Right cardiac atrium (tissue), 5 donors: ENCODE data around the gene MAS1. TPM values are rescaled to one million over a fixed set of nuclear protein-coding genes. Genes with fewer than 3 reads are reported as not detected.
"Not testable (repeated sequence)": the region's sequence is repeated elsewhere in the genome, so short reads cannot be mapped to it uniquely, and the experiment has no call there.

Experiments
- ATAC-seq, 2 donors: fragments of 200-7000 bp; cut with Tn5 transposase; one replicate each; pipeline versions ENCODE4 v1.8.0 to v1.9.1; 2020; ENCODE audit warnings: moderate library complexity in 2 of 2, mild to moderate bottlenecking in 1 of 2
- DNase-seq, 3 donors: peaks; one replicate each; pipeline ENCODE4 v3.0.0-alpha.2; 2020
- H3K27ac ChIP-seq: one replicate; pipeline ENCODE4 v1.5.1; 2013; ENCODE audit warnings: mild to moderate bottlenecking, low read length, control low read depth, moderate library complexity
- H3K27me3 ChIP-seq: one replicate; pipeline ENCODE4 v1.6.1; 2013; ENCODE audit not compliant: control insufficient read depth, insufficient read depth
- H3K4me1 ChIP-seq: one replicate; pipeline ENCODE4 v1.6.1; 2013; ENCODE audit warnings: low read length; ENCODE audit not compliant: control insufficient read depth, insufficient read depth
- H3K4me3 ChIP-seq: one replicate; pipeline ENCODE4 v1.5.1; 2013; ENCODE audit warnings: low read length, control low read depth
- H3K9me3 ChIP-seq: one replicate; pipeline ENCODE4 v1.6.1; 2013; ENCODE audit warnings: low read length; ENCODE audit not compliant: control insufficient read depth
- WGBS: extraction: QIAGEN DNeasy Blood & Tissue Kit; methylation state at CpG from one replicate; pipeline ENCODE4 v1.1.7; 2013; 5-methylcytosine and 5-hydroxymethylcytosine counted together
- intact Hi-C, 4 donors: fragments of 100-400 bp; cut with DNase I; formaldehyde crosslinking; loops; one replicate each; pipeline versions ENCODE4 v1.11.0 to v1.14.0; 2022 to 2023
- polyA plus RNA-seq: library from polyadenylated mRNA; stranded (reverse); fragments of 200-250 nt; gene quantifications from one replicate; pipeline ENCODE4 v1.2.3, GENCODE V29; 2013
- total RNA-seq, 4 donors: library from RNA; stranded (reverse); fragmentation: NEBNext Ultra II Directional; extraction: Animal tissue kit (Norgen Biotek cat#: 25700); gene quantifications; one replicate each; pipeline ENCODE4 v1.2.1, GENCODE V29; 2021
- donor health status: healthy with polysubstance abuse.
- donor health status: DM: no; HTN: yes; CAD: no.
- donor health status: DM: no; HTN: no; CAD: no.
- donor health status: DM: no; HTN: yes; CAD: no; lungs with severe emphysema.
- donor health status: DM: yes; HTN: yes; CAD: no.

Gene MAS1
- total and polyA plus RNA-seq, 5 donors = 0.02 to 0.06 (median 0.03) TPM; not detected in 2

DNA sequence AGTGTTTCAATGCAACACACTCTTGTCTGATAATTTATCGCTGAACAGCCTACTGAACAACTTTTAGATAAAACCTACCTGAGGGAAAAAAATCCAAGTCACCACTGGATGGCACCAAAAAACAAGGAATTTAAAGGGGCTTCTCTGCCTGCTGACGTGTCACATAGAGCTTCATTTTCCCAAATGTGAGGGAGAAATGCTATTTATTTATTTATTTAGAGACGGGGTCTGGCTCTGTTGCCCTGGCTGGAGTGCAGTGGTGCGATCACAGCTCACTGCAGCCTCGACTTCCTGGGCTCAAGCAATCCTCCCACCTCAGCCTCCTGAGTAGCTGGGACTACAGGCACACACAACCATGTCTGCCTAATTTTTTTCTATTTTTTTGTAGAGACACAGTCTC lies 27.4 kb upstream of the MAS1 start:
- not testable (repeated sequence) for H3K9me3 ChIP-seq, DNase-seq, H3K27me3 ChIP-seq, H3K4me1 ChIP-seq, H3K4me3 ChIP-seq, H3K27ac ChIP-seq
- intact Hi-C loops = loop anchor here in 3 of 4 donors (5.0 to 10.0 kb wide), 6 partner anchors 79 to 671 kb away; no protein-coding TSS in a partner anchor
- WGBS = 22% methylated on average over 5 of the region's 5 CpGs
- ATAC-seq = peak; percentile 64 to 69

DNA sequence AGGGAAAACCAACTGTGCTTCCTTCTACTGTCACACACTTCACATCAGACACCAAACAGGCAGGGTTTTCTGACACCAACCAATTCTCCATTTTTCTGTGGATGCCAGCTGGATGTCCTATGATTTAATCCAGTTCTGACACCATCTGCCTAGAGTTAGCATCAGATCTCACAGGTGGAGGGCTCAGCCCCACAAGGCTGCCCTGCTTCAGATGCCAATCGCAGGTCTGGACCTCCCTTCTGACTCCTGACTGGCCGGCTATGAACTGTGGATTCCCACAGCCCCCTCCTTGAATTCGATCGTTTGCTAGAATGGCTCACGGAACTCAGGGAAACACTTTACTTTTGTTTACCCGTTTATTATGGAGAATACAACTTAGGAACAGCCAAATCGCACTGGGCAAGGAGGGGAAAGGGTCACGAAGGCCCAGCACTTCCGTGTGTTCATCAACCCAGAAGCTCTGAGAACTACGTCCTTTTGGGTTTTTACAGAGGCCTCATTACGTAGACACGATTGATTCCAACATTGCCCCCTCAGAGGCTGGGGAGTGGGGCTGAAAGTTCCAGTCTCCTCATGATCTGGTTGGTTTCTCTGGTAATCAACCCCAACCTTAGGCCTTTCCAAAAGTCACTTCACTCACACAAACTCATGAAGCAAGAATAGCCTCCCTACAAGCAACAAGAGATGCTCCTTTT lies 25.4 kb upstream of the MAS1 start:
- no peaks in the 10 kb centered on the region for H3K9me3 ChIP-seq
- no peak for ATAC-seq
- H3K27me3 ChIP-seq = no peaks in the 10 kb centered on the region
- no peak for DNase-seq
- no peak overlapping the region for H3K4me3 ChIP-seq
- intact Hi-C loops = loop anchor here in 2 of 4 donors (10.0 kb wide), 3 partner anchors 79 to 669 kb away; no protein-coding TSS in a partner anchor
- H3K27ac ChIP-seq = no peak overlapping the region
- H3K4me1 ChIP-seq = no peaks in the 10 kb centered on the region
- WGBS = 89% methylated on average over 12 of the region's 12 CpGs

GRCh38 chr6:159866286-159867247 lies 24.2 kb upstream of the MAS1 start:
- Histone ChIP-seq H3K4me1 (no peaks in the 10 kb centered on the region), H3K27ac (no peak overlapping the region), H3K9me3 (no peaks in the 10 kb centered on the region), H3K27me3 (no peaks in the 10 kb centered on the region), H3K4me3 (no peak overlapping the region)
- DNase-seq = no peak
- 89% methylated on average over 28 of the region's 28 CpGs for WGBS
- ATAC-seq = peak; percentile 26 to 48
- intact Hi-C loops = loop anchor here in 2 of 4 donors (10.0 kb wide), 3 partner anchors 78 to 668 kb away; no protein-coding TSS in a partner anchor

GRCh38 chr6:159871241-159871640 lies 19.5 kb upstream of the MAS1 start:
- no peak for ATAC-seq
- H3K9me3 ChIP-seq = no peaks in the 10 kb centered on the region
- peaks cover 3% of the 10 kb centered on the region for H3K4me1 ChIP-seq
- no peak for DNase-seq
- no peak overlapping the region for H3K27ac ChIP-seq
- intact Hi-C loops = no loop called here
- no peak overlapping the region for H3K4me3 ChIP-seq
- no peaks in the 10 kb centered on the region for H3K27me3 ChIP-seq
- 90% methylated on average over 1 of the region's 1 CpG for WGBS

DNA sequence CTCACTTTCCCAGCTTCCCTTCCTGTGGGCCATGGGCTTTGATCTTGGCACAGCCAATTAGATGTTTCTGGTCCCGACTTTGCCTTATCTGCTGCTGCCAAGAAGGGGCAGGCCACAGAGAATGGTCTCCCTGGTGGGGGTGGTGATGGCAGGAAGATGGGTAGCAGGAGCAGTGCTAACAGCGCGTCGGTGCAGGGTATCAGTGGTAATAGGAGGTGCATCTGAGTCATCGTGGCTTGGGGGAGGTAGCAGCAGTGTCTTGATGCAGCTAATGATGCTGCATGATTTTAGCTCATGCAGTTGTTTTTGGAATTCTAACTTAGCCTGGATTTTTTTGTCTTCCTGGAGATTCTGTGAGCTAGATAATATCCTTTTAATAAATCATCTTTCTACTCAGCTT lies 18.9 kb upstream of the MAS1 start:
- intact Hi-C loops = no loop called here
- DNase-seq = no peak
- Histone ChIP-seq H3K4me1 (peaks cover 3% of the 10 kb centered on the region), H3K27ac (no peak overlapping the region), H3K27me3 (no peaks in the 10 kb centered on the region), H3K4me3 (no peak overlapping the region), H3K9me3 (no peaks in the 10 kb centered on the region)
- WGBS = 72% methylated on average over 5 of the region's 5 CpGs
- ATAC-seq = no peak

DNA sequence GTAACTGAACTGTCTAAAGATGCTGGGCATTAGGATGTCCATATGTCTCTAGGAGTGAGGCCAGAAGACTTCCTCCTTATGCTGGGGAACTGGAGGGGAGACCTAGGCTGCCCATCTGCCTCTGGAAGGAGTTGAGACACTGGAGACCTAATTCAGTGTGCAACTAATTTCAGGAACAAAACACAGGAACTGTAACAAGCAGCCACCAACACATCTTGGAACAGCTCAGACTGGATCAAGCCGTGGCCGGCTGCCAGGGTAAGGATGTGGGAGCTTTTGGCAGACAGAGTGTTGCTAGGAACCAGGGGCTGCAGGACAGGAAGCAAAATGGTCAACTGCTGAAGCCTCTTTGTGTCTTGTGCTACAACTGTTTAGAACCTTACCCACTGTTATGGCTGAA lies 16.4 kb upstream of the MAS1 start:
- peak; percentile 47 to 88 (median 85) for DNase-seq
- intact Hi-C loops = no loop called here
- Histone ChIP-seq H3K4me1 (peaks cover 3% of the 10 kb centered on the region), H3K27me3 (no peaks in the 10 kb centered on the region), H3K9me3 (no peaks in the 10 kb centered on the region), H3K4me3 (no peak overlapping the region), H3K27ac (no peak overlapping the region)
- WGBS = 16% methylated on average over 2 of the region's 2 CpGs
- peak; percentile 63 to 68 for ATAC-seq

DNA sequence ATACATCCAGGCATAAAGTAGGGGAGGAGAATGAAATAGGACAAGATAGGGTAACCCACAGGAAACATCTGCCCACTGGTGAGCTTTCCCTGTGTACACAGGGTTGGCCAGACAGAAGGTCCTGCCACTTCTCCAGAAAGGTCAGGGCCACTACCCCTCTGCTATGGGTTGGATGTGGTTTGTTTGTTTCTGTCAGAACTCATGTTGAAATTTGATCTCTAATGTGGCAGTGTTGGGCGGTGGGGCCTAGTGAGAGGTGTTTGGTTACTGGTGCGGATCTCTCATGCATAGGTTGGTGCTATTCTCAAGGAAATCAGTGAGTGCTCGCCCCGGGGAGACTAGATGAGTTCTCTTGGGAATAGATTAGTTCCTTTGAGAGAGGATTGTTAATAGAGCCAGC lies 15.6 kb upstream of the MAS1 start:
- WGBS = 79% methylated on average over 4 of the region's 4 CpGs
- Histone ChIP-seq H3K27me3 (no peaks in the 10 kb centered on the region), H3K4me1 (peaks cover 3% of the 10 kb centered on the region), H3K4me3 (no peak overlapping the region), H3K9me3 (no peaks in the 10 kb centered on the region), H3K27ac (no peak overlapping the region)
- ATAC-seq = no peak
- intact Hi-C loops = no loop called here
- no peak for DNase-seq

DNA sequence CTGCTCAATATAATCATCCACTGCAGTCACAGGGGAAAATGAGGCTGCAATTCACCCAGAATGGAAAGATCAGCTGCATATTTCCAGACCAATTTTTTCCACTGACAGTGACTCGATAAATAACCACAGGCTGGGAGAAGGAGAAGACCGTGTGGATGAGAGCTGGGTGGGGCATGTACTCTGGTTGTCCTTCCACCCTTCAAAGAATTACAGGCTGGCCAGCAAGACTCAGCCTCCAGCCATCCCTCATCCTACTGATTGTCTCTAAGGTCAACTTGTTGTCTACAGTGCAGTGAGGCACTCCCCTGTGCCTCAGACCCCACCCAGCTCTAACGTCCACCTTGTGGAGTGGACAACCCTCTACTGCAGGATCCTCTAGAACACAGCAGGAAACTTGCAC lies 14.5 kb upstream of the MAS1 start:
- no peaks in the 10 kb centered on the region for H3K9me3 ChIP-seq
- 84% methylated on average over 3 of the region's 3 CpGs for WGBS
- no peak overlapping the region for H3K27ac ChIP-seq
- H3K4me3 ChIP-seq = no peak overlapping the region
- ATAC-seq = no peak
- intact Hi-C loops = no loop called here
- H3K27me3 ChIP-seq = no peaks in the 10 kb centered on the region
- peaks cover 3% of the 10 kb centered on the region for H3K4me1 ChIP-seq
- no peak for DNase-seq

GRCh38 chr6:159877256-159877808 lies 13.5 kb upstream of the MAS1 start:
- ATAC-seq = no peak

GRCh38 chr6:159878341-159878740 lies 12.4 kb upstream of the MAS1 start:
- peaks cover 3% of the 10 kb centered on the region for H3K4me1 ChIP-seq
- no peaks in the 10 kb centered on the region for H3K27me3 ChIP-seq
- 91% methylated on average over 8 of the region's 8 CpGs for WGBS
- no peak for ATAC-seq
- intact Hi-C loops = no loop called here
- no peak overlapping the region for H3K4me3 ChIP-seq
- no peak overlapping the region for H3K27ac ChIP-seq
- DNase-seq = no peak
- H3K9me3 ChIP-seq = no peaks in the 10 kb centered on the region

More at GRCh38 chr6:159877256-159877808, 13.5 kb upstream of the MAS1 start:
- DNase-seq = no peak
- no peaks in the 10 kb centered on the region for H3K27me3 ChIP-seq
- H3K9me3 ChIP-seq = no peaks in the 10 kb centered on the region
- no peak overlapping the region for H3K4me3 ChIP-seq
- no peak overlapping the region for H3K27ac ChIP-seq
- intact Hi-C loops = no loop called here
- 87% methylated on average over 5 of the region's 5 CpGs for WGBS
- peaks cover 3% of the 10 kb centered on the region for H3K4me1 ChIP-seq

GRCh38 chr6:159879856-159880255 lies 10.9 kb upstream of the MAS1 start:
- no peaks in the 10 kb centered on the region for H3K27me3 ChIP-seq
- no peaks in the 10 kb centered on the region for H3K4me1 ChIP-seq
- DNase-seq (no peak), ATAC-seq (no peak)
- H3K9me3 ChIP-seq = no peaks in the 10 kb centered on the region
- 83% methylated on average over 11 of the region's 11 CpGs for WGBS
- intact Hi-C loops = no loop called here
- H3K27ac ChIP-seq = no peak overlapping the region
- no peak overlapping the region for H3K4me3 ChIP-seq
